ENCODE results near the gene ALG2. TPM values are rescaled to one million over a fixed set of nuclear protein-coding genes. Genes with fewer than 3 reads are reported as not detected.
A peak's percentile ranks its signal among the peaks of the same experiment; 100 is the strongest.

The ALG2 gene
- 15.8 and 17.3 TPM in 2 replicates for polyA plus RNA-seq
- 30.9 and 32.1 TPM in 2 replicates for polyA minus RNA-seq

- peaks cover 48% of the 10 kb centered on the region for H3K79me2 ChIP-seq (replicated peaks; ENCODE audit: insufficient read depth, low read length)
- H3K36me3 ChIP-seq (ENCODE audit: insufficient read depth, low read length) = peaks cover 8% of the 10 kb centered on the region
- H3K4me3 ChIP-seq (ENCODE audit: low read length) = peak within 1 kb of the TSS; percentile 85
- no peaks in the 10 kb centered on the region for H3K9me2 ChIP-seq (ENCODE audit: insufficient read depth, low read length)
- H3K9ac ChIP-seq (ENCODE audit: low read length) = peak within 1 kb of the TSS; percentile 82
- peak within 1 kb of the TSS; percentile 95 for H3K4me2 ChIP-seq (ENCODE audit: low read length)
- no peaks in the 10 kb centered on the region for H3K27me3 ChIP-seq (ENCODE audit: insufficient read depth, low read depth, low read length)
- H3F3A ChIP-seq (ENCODE audit: insufficient read depth, low read length, poor library complexity, severe bottlenecking) = no peaks in the 10 kb centered on the region
- peak within 1 kb of the TSS; percentile 90 for H3K27ac ChIP-seq (ENCODE audit: low read length)
- peak; percentile 63 for TF ChIP-seq EP300 (conservative IDR thresholded peaks at IDR 0.05; ENCODE audit: poor library complexity, severe bottlenecking)
- TF ChIP-seq CTCF (IDR thresholded peaks at IDR 0.05; ENCODE audit: poor library complexity, severe bottlenecking) = peak; percentile 40
- no peak for TF ChIP-seq EZH2 (IDR thresholded peaks at IDR 0.05; ENCODE audit: borderline replicate concordance, insufficient read depth, low read length, poor library complexity, severe bottlenecking)
- peak; percentile 79 for TF ChIP-seq TAF1 (IDR thresholded peaks at IDR 0.05; ENCODE audit: low read depth)
- peak; percentile 92 for TF ChIP-seq POLR2AphosphoS5 (IDR thresholded peaks at IDR 0.05)
- peak; percentile 76 for TF ChIP-seq REST (IDR thresholded peaks at IDR 0.05; ENCODE audit: borderline replicate concordance)
- peak; percentile 83 for TF ChIP-seq MXI1 (conservative IDR thresholded peaks at IDR 0.05; ENCODE audit: poor library complexity, severe bottlenecking)
- peak; percentile 61 for TF ChIP-seq RAD21 (conservative IDR thresholded peaks at IDR 0.05)
- peak; percentile 59 for TF ChIP-seq SMC3 (conservative IDR thresholded peaks at IDR 0.05; ENCODE audit: poor library complexity)
- H4K20me1 ChIP-seq (ENCODE audit: insufficient read depth) = no peaks in the 10 kb centered on the region
- no peaks in the 10 kb centered on the region for H3K9me3 ChIP-seq (ENCODE audit: low read length)
- H2AFZ ChIP-seq (ENCODE audit: low read depth, low read length) = peak within 1 kb of the TSS; percentile 78
These were observed at the start of gene ALG2, which contains the start of gene SEC61B for GRCh38 chr9:99221621-99222415. TSS of gene ALG2 (minus strand) at chr9:99221942. CDS start at chr9:99221894, 48 bp downstream. TSS of gene SEC61B (plus strand) at chr9:99222282. CDS start at chr9:99222364, 82 bp downstream.

- no peak overlapping the region for H3K27ac ChIP-seq (ENCODE audit: low read length)
- H3K27me3 ChIP-seq (ENCODE audit: insufficient read depth, low read depth, low read length) = no peaks in the 10 kb centered on the region
- no peak for TF ChIP-seq POLR2AphosphoS5 (IDR thresholded peaks at IDR 0.05)
- TF ChIP-seq SMC3 (conservative IDR thresholded peaks at IDR 0.05; ENCODE audit: poor library complexity) = no peak
- no peak for TF ChIP-seq EP300 (conservative IDR thresholded peaks at IDR 0.05; ENCODE audit: poor library complexity, severe bottlenecking)
- TF ChIP-seq CTCF (IDR thresholded peaks at IDR 0.05; ENCODE audit: poor library complexity, severe bottlenecking) = no peak
- TF ChIP-seq RAD21 (conservative IDR thresholded peaks at IDR 0.05) = no peak
- TF ChIP-seq EZH2 (IDR thresholded peaks at IDR 0.05; ENCODE audit: borderline replicate concordance, insufficient read depth, low read length, poor library complexity, severe bottlenecking) = no peak
- no peak for TF ChIP-seq TAF1 (IDR thresholded peaks at IDR 0.05; ENCODE audit: low read depth)
- no peak for TF ChIP-seq MXI1 (conservative IDR thresholded peaks at IDR 0.05; ENCODE audit: poor library complexity, severe bottlenecking)
- TF ChIP-seq REST (IDR thresholded peaks at IDR 0.05; ENCODE audit: borderline replicate concordance) = no peak
- no peaks in the 10 kb centered on the region for H3F3A ChIP-seq (ENCODE audit: insufficient read depth, low read length, poor library complexity, severe bottlenecking)
- H2AFZ ChIP-seq (ENCODE audit: low read depth, low read length) = no peak overlapping the region
- H3K4me2 ChIP-seq (ENCODE audit: low read length) = no peak overlapping the region
- no peaks in the 10 kb centered on the region for H4K20me1 ChIP-seq (ENCODE audit: insufficient read depth)
- no peaks in the 10 kb centered on the region for H3K9me3 ChIP-seq (ENCODE audit: low read length)
- H3K79me2 ChIP-seq (replicated peaks; ENCODE audit: insufficient read depth, low read length) = no peaks in the 10 kb centered on the region
- H3K9ac ChIP-seq (ENCODE audit: low read length) = no peak overlapping the region
- no peaks in the 10 kb centered on the region for H3K9me2 ChIP-seq (ENCODE audit: insufficient read depth, low read length)
- no peaks in the 10 kb centered on the region for H3K36me3 ChIP-seq (ENCODE audit: insufficient read depth, low read length)
- H3K4me3 ChIP-seq (ENCODE audit: low read length) = no peak overlapping the region
These were observed 48.7 kb upstream of the ALG2 start for GRCh38 chr9:99270491-99270890.
